ENCODE results near the gene CYP20A1. TPM values are rescaled to one million over a fixed set of nuclear protein-coding genes. Genes with fewer than 3 reads are reported as not detected.

Gene CYP20A1
- total and polyA plus RNA-seq, 2 of the 8 experiments (the other 6 are each of a cell fraction or from before 2014, with no cell fraction given): 6.2 to 21.5 TPM

DNA sequence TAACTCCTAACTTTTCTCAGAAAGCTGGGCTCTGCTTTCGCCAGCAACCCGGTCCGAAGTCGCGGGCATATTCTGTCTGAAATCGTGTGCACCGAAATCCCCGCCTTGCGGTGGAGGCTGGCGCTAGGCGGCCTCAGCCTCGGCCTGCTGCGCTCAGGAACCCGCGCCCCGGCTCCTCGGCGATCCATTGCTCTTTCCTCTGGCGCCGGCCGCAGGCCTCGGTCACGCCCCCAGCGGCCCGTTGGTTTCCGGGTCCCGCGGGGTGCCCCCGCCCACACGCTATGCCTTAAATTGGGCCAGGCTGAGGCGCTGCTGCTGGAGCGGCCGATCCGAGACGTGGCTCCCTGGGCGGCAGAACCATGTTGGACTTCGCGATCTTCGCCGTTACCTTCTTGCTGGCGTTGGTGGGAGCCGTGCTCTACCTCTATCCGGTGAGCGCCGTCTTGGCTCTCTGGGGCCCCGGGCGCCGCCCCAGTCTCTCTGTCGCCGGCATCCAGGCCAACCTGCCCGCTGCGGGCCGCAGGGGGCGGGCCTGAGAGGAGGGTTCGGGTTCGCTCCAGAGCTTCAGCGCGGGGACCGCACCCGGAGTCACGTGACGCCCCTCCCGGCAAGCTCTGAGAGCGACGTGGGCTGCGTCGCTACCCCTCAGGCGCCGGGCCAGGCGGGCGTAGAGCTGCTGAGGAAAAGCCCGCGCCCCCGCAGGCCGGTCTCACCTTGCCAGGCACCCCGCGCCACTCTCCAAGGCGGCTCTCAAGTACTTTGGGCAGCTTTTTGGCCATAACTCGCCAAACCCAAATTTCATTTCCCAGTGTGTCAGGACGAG lies at the start of gene CYP20A1 (continued):
- TF ChIP-seq CHD7 (IDR thresholded peaks at IDR 0.05; ENCODE audit: insufficient replicate concordance, low read length): peak; percentile 31
- peak; percentile 82 for TF ChIP-seq MAX (IDR thresholded peaks at IDR 0.05)
- TF ChIP-seq YY1 (IDR thresholded peaks at IDR 0.05; ENCODE audit: low read depth, low read length): peak; percentile 75; the same call in 1 of the 2 replicates
- peak; percentile 92 for TF ChIP-seq SRF (IDR thresholded peaks at IDR 0.05; ENCODE audit: low read depth, low read length)
- TF ChIP-seq TAF1 (IDR thresholded peaks at IDR 0.05; ENCODE audit: low read depth, low read length): peak; percentile 79; the same call in 1 of the 2 replicates
- peak; percentile 37 for TF ChIP-seq SP1 (IDR thresholded peaks at IDR 0.05; ENCODE audit: low read depth, low read length)
- TF ChIP-seq RBBP5 (IDR thresholded peaks at IDR 0.05; ENCODE audit: borderline replicate concordance, low read depth, low read length): peak; percentile 96; the same call in 1 of the 2 replicates
- TF ChIP-seq CHD2 (IDR thresholded peaks at IDR 0.05; ENCODE audit: low read length): no peak
- peak; percentile 99 for TF ChIP-seq PHF8 (conservative IDR thresholded peaks at IDR 0.05; ENCODE audit: low read depth, low read length)
- peak; percentile 63 for TF ChIP-seq TAF7 (optimal IDR thresholded peaks at IDR 0.05; ENCODE audit: borderline replicate concordance, low read depth, low read length)
